ENCODE results near the gene FGFR4.

GRCh38 chr5:177043958-177044357, 42.8 kb upstream of the FGFR4 start:
- TF ChIP-seq CEBPB (IDR thresholded peaks at IDR 0.05) (no peak), TCF12 (IDR thresholded peaks at IDR 0.05; ENCODE audit: low read depth) (no peak), TAF1 (IDR thresholded peaks at IDR 0.05; ENCODE audit: low read depth) (no peak), EGR1 (IDR thresholded peaks at IDR 0.05) (no peak), ZBTB7A (IDR thresholded peaks at IDR 0.05; ENCODE audit: low read depth) (no peak), CREB1 (IDR thresholded peaks at IDR 0.05; ENCODE audit: low read depth) (no peak), YY1 (IDR thresholded peaks at IDR 0.05; ENCODE audit: low read depth) (no peak), USF1 (IDR thresholded peaks at IDR 0.05) (no peak), MAX (IDR thresholded peaks at IDR 0.05) (no peak), EP300 (IDR thresholded peaks at IDR 0.05; ENCODE audit: borderline replicate concordance) (no peak), RAD21 (IDR thresholded peaks at IDR 0.05; ENCODE audit: low read depth) (no peak)

All from Ishikawa (cell line).